GM12878 (cell line): Measurements from ENCODE around the gene ARHGAP1. TPM values are rescaled to one million over a fixed set of nuclear protein-coding genes. Genes with fewer than 3 reads are reported as not detected.

Experiments
- ATAC-seq: fragments of 200-7000 bp; cut with Tn5 transposase; 3 replicates; pipeline ENCODE4 v1.9.1; 2020; ENCODE audit warnings: mild to moderate bottlenecking, moderate library complexity
- BruUV-seq: library from RNA; stranded (reverse); fragments of 400-500 nt; replicated peaks from 2 replicates; lab custom pipeline; 2021; lab: Mats Ljungman, UMichigan
- CTCF ChIA-PET: fragments of 300-600 bp; sonication (Branson Sonifier 250); formaldehyde crosslinking; extraction: SDS; loops from one replicate; lab custom pipeline; 2021; ENCODE audit warnings: inconsistent platforms; lab: Yijun Ruan, JAX
- POLR2A ChIA-PET: fragments of 350-600 bp; formaldehyde crosslinking; extraction: SDS; loops from one replicate; lab custom pipeline; 2021; ENCODE audit warnings: inconsistent platforms; lab: Charles Lee
- RAD21 ChIA-PET: fragments of 300-600 bp; sonication (Branson Sonifier 250); formaldehyde crosslinking; loops from one replicate; lab custom pipeline; 2023; ENCODE audit warnings: antibody characterized with exemption; ENCODE audit not compliant: unreplicated experiment; lab: Charles Lee
- SMC1A ChIA-PET: fragments of 300-600 bp; sonication (Branson Sonifier 250); formaldehyde crosslinking; loops from one replicate; lab custom pipeline; 2023; ENCODE audit not compliant: unreplicated experiment, uncharacterized antibody; lab: Charles Lee
- DNase-seq: peaks from one replicate; pipeline ENCODE4 v3.0.0-alpha.2; 2011; ENCODE audit warnings: low read depth, low spot score
- FAIRE-seq: peaks from 3 replicates; lab custom pipeline; 2011; peaks lifted over from hg19 to GRCh38; lab: Jason Lieb, UNC
- H2AFZ ChIP-seq: 2 replicates; pipeline ENCODE4 v1.6.0; 2011; ENCODE audit warnings: low read depth, low read length, control low read depth; ENCODE audit not compliant: control insufficient read depth
- H3K27ac ChIP-seq: 2 replicates; pipeline ENCODE4 v1.5.1; 2011; ENCODE audit warnings: control low read depth; ENCODE audit not compliant: control insufficient read depth, insufficient read depth
- H3K27me3 ChIP-seq, 2 experiments: replicated peaks in 1 of 2; 2 replicates each; pipeline versions ENCODE4 v1.6.0 to v1.6.1; 2011; ENCODE audit warnings: low read length in 1 of 2; ENCODE audit not compliant: control insufficient read depth in 2 of 2, insufficient read depth in 2 of 2
- H3K36me3 ChIP-seq, 2 experiments: 2 replicates each; pipeline ENCODE4 v1.5.1; 2011; ENCODE audit warnings: low read length in 1 of 2; ENCODE audit not compliant: control insufficient read depth in 2 of 2, insufficient read depth in 2 of 2
- H3K4me1 ChIP-seq: 2 replicates; pipeline ENCODE4 v1.6.1; 2011; ENCODE audit warnings: mild to moderate bottlenecking, low read length, moderate library complexity, mixed read lengths; ENCODE audit not compliant: control insufficient read depth, insufficient read depth
- H3K4me2 ChIP-seq: 2 replicates; pipeline ENCODE4 v1.6.0; 2011; ENCODE audit warnings: control low read depth; ENCODE audit not compliant: control insufficient read depth, insufficient read depth
- H3K4me3 ChIP-seq: fragments of 200-600 bp; sonication (generic); 2 replicates; pipeline ENCODE4 v1.5.1; 2016
- H3K79me2 ChIP-seq: 2 replicates; pipeline ENCODE4 v1.6.0; 2011; ENCODE audit warnings: low read length; ENCODE audit not compliant: control insufficient read depth, insufficient read depth
- H3K9ac ChIP-seq: 2 replicates; pipeline ENCODE4 v1.8.0; 2011; ENCODE audit warnings: low read length, control low read depth, mixed read lengths; ENCODE audit not compliant: control insufficient read depth, insufficient read depth
- H3K9me3 ChIP-seq: replicated peaks from 3 replicates; pipeline ENCODE4 v1.5.1; 2011; ENCODE audit warnings: mild to moderate bottlenecking, low read length; ENCODE audit not compliant: control insufficient read depth, insufficient read depth
- H4K20me1 ChIP-seq: 2 replicates; pipeline ENCODE4 v1.6.0; 2011; ENCODE audit not compliant: control insufficient read depth, insufficient read depth
- BACH1 ChIP-seq: fragments of 450-650 bp; IDR thresholded peaks from 2 replicates; pipeline ENCODE4 v1.6.1; 2017; ENCODE audit warnings: mild to moderate bottlenecking, borderline replicate concordance
- CBX3 ChIP-seq: fragments of 200-600 bp; sonication (generic); IDR thresholded peaks from 2 replicates; pipeline ENCODE4 v1.6.1; 2016; ENCODE audit warnings: low read depth, borderline replicate concordance
- CREB1 ChIP-seq: IDR thresholded peaks from 2 replicates; pipeline ENCODE4 v1.6.1; 2012; ENCODE audit warnings: low read depth, mild to moderate bottlenecking, inconsistent platforms
- DPF2 ChIP-seq: fragments of 450-650 bp; IDR thresholded peaks from 2 replicates; pipeline ENCODE4 v1.6.1; 2017; ENCODE audit warnings: mild to moderate bottlenecking
- ESRRA ChIP-seq: IDR thresholded peaks from 2 replicates; pipeline ENCODE4 v1.6.1; 2012; ENCODE audit warnings: mild to moderate bottlenecking, low read length, improper control_type of control experiment
- MAX ChIP-seq: IDR thresholded peaks from 2 replicates; pipeline ENCODE4 v1.6.1; 2012; ENCODE audit warnings: low read depth, low read length, improper control_type of control experiment
- NBN ChIP-seq: fragments of 450-650 bp; IDR thresholded peaks from 2 replicates; pipeline ENCODE4 v1.6.1; 2016
- NFYB ChIP-seq: IDR thresholded peaks from 2 replicates; pipeline ENCODE4 v1.6.1; 2011; ENCODE audit warnings: low read depth, mild to moderate bottlenecking, low read length, improper control_type of control experiment, moderate library complexity; ENCODE audit not compliant: insufficient read depth
- NRF1 ChIP-seq: conservative IDR thresholded peaks from 2 replicates; pipeline ENCODE4 v1.6.1; 2011; ENCODE audit warnings: mild to moderate bottlenecking, low read depth, low read length, improper control_type of control experiment
- POLR2A ChIP-seq: IDR thresholded peaks from 2 replicates; pipeline ENCODE4 v1.6.1; 2011; ENCODE audit warnings: low read depth, mild to moderate bottlenecking, low read length
- SMAD1 ChIP-seq: fragments of 450-650 bp; IDR thresholded peaks from 2 replicates; pipeline ENCODE4 v1.6.1; 2018; ENCODE audit warnings: mild to moderate bottlenecking, low read depth; ENCODE audit not compliant: partially characterized antibody
- SPI1 ChIP-seq: IDR thresholded peaks from 2 replicates; pipeline ENCODE4 v1.6.1; 2011; ENCODE audit warnings: low read depth, mild to moderate bottlenecking, low read length, moderate library complexity, borderline replicate concordance; ENCODE audit not compliant: insufficient read depth
- SREBF2 ChIP-seq: IDR thresholded peaks from 2 replicates; pipeline ENCODE4 v1.6.1; 2012; ENCODE audit warnings: mild to moderate bottlenecking, low read length
- STAT1 ChIP-seq: fragments of 450-650 bp; conservative IDR thresholded peaks from 2 replicates; pipeline ENCODE4 v1.6.1; 2014; ENCODE audit warnings: antibody characterized with exemption, mild to moderate bottlenecking
- SUZ12 ChIP-seq: fragments of 200-600 bp; sonication (generic); IDR thresholded peaks from one replicate; pipeline ENCODE4 v1.6.1; 2018; ENCODE audit warnings: antibody characterized with exemption, mild to moderate bottlenecking; ENCODE audit not compliant: unreplicated experiment
- ZBED1 ChIP-seq: IDR thresholded peaks from 2 replicates; pipeline ENCODE4 v1.6.1; 2016; ENCODE audit warnings: borderline replicate concordance
- ZSCAN29 ChIP-seq: fragments of 450-650 bp; IDR thresholded peaks from 2 replicates; pipeline ENCODE4 v1.6.1; 2017; ENCODE audit warnings: mild to moderate bottlenecking, moderate library complexity
- WGBS: methylation state at CpG from one replicate; pipeline ENCODE4 v1.1.6; 2016; ENCODE audit warnings: low lambda C conversion rate; ENCODE audit not compliant: insufficient replicate concordance, insufficient coverage; ENCODE audit errors: missing lambda C conversion rate; 5-methylcytosine and 5-hydroxymethylcytosine counted together
- in situ Hi-C: fragments of 300-500 bp; cut with MboI; formaldehyde crosslinking; loops from 9 replicates; pipeline ENCODE4 v1.14.3; 2018; ENCODE audit warnings: mixed read lengths
- intact Hi-C: fragments of 100-400 bp; cut with micrococcal nuclease; formaldehyde crosslinking; loops from one replicate; pipeline ENCODE4 v1.14.2; 2022; ENCODE audit not compliant: unreplicated experiment
- polyA plus RNA-seq, 11 experiments: library from polyadenylated mRNA; depleted of rRNA in 4 of 11; unstranded in 6 of 11; stranded (reverse) in 5 of 11; fragments of >200 nt; fragmentation: Nextera tagmentation in 4 of 11; fragmentation: Illumina TruSeq in 1 of 11; extraction: Ambion mirVana in 4 of 11; extraction: Trizol in 1 of 11; gene quantifications; 1 replicate in 1 of 11; 2 replicates in 10 of 11; pipeline versions ENCODE4 v1.2.1 to v1.2.3, GENCODE V29; 2011 to 2016; ENCODE audit warnings: inconsistent platforms in 2 of 11, missing spikeins in 2 of 11, low read depth in 1 of 11
- total RNA-seq, 4 experiments: library from RNA; depleted of rRNA in 3 of 4; stranded (reverse); fragments of >200 nt in 3 of 4; fragmentation: Illumina TruSeq in 1 of 4; extraction: Trizol in 1 of 4; gene quantifications; 2 replicates each; pipeline versions ENCODE4 v1.2.1 to v1.2.3, GENCODE V29; 2013 to 2021
- TF ChIP-seq, protein P1 (sequence below): fragments of 450-650 bp; formaldehyde crosslinking; IDR thresholded peaks from 2 replicates; pipeline ENCODE4 v1.5.0; 2022; ENCODE audit warnings: mild to moderate bottlenecking, missing genetic modification characterization
- TF ChIP-seq, protein P2 (sequence below): fragments of 450-650 bp; IDR thresholded peaks from 2 replicates; pipeline ENCODE4 v1.6.1; 2017; ENCODE audit warnings: borderline replicate concordance

Gene ARHGAP1
- total and polyA plus RNA-seq, 10 of the 15 experiments (the other 5 are each of a cell fraction or from before 2014, with no cell fraction given), result 4.3 to 45.5 (median 23.2) TPM

- H3K27ac ChIP-seq, result no peak overlapping the region
- H3K4me3 ChIP-seq, result no peak overlapping the region
- RAD21 ChIA-PET, result no interaction called here
- no peaks in the 10 kb centered on the region for H3K27me3 ChIP-seq
- in situ Hi-C loops (no loop called here), intact Hi-C loops (no loop called here)
- H2AFZ ChIP-seq, result no peak overlapping the region
- FAIRE-seq (no peak), ATAC-seq (no peak), DNase-seq (no peak)
- no peak for TF ChIP-seq ZBED1
- no peak for TF ChIP-seq POLR2A
- TF ChIP-seq NFYB, result no peak
- TF ChIP-seq, protein P1, sequence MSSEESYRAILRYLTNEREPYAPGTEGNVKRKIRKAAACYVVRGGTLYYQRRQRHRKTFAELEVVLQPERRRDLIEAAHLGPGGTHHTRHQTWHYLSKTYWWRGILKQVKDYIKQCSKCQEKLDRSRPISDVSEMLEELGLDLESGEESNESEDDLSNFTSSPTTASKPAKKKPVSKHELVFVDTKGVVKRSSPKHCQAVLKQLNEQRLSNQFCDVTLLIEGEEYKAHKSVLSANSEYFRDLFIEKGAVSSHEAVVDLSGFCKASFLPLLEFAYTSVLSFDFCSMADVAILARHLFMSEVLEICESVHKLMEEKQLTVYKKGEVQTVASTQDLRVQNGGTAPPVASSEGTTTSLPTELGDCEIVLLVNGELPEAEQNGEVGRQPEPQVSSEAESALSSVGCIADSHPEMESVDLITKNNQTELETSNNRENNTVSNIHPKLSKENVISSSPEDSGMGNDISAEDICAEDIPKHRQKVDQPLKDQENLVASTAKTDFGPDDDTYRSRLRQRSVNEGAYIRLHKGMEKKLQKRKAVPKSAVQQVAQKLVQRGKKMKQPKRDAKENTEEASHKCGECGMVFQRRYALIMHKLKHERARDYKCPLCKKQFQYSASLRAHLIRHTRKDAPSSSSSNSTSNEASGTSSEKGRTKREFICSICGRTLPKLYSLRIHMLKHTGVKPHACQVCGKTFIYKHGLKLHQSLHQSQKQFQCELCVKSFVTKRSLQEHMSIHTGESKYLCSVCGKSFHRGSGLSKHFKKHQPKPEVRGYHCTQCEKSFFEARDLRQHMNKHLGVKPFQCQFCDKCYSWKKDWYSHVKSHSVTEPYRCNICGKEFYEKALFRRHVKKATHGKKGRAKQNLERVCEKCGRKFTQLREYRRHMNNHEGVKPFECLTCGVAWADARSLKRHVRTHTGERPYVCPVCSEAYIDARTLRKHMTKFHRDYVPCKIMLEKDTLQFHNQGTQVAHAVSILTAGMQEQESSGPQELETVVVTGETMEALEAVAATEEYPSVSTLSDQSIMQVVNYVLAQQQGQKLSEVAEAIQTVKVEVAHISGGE (CRISPR knock-in tag), result no peak
- TF ChIP-seq SREBF2, result no peak
- TF ChIP-seq BACH1, result no peak
- no peak for TF ChIP-seq NBN
- no peak for TF ChIP-seq SUZ12
- TF ChIP-seq DPF2, result no peak
- no peak for TF ChIP-seq ESRRA
- TF ChIP-seq, protein P2, sequence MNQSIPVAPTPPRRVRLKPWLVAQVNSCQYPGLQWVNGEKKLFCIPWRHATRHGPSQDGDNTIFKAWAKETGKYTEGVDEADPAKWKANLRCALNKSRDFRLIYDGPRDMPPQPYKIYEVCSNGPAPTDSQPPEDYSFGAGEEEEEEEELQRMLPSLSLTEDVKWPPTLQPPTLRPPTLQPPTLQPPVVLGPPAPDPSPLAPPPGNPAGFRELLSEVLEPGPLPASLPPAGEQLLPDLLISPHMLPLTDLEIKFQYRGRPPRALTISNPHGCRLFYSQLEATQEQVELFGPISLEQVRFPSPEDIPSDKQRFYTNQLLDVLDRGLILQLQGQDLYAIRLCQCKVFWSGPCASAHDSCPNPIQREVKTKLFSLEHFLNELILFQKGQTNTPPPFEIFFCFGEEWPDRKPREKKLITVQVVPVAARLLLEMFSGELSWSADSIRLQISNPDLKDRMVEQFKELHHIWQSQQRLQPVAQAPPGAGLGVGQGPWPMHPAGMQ, result no peak
- TF ChIP-seq STAT1, result no peak
- no peak for TF ChIP-seq CBX3
- TF ChIP-seq SPI1, result no peak
- TF ChIP-seq CREB1, result no peak
- TF ChIP-seq ZSCAN29, result no peak
- no peak for TF ChIP-seq MAX
- TF ChIP-seq NRF1, result no peak
- TF ChIP-seq SMAD1, result no peak
- no peaks in the 10 kb centered on the region for H3K4me1 ChIP-seq
- no peaks in the 10 kb centered on the region for H3K9me3 ChIP-seq
- no peaks in the 10 kb centered on the region for H4K20me1 ChIP-seq
- CTCF ChIA-PET, result interaction anchor here (0.8 kb wide), 1 partner anchor 10 kb away, joined by 3 read pairs; no protein-coding TSS in a partner anchor
- SMC1A ChIA-PET, result interaction anchor here (1.0 kb wide), 1 partner anchor 14 kb away, joined by 3 read pairs; no protein-coding TSS in a partner anchor
- H3K9ac ChIP-seq, result no peak overlapping the region
- BruUV-seq, result no TSS peak
- H3K79me2 ChIP-seq, result no peaks in the 10 kb centered on the region
- H3K4me2 ChIP-seq, result no peak overlapping the region
- POLR2A ChIA-PET, result interaction anchor here (0.7 kb wide), 1 partner anchor 17 kb away, joined by 4 read pairs; no protein-coding TSS in a partner anchor
- 91% methylated on average over 1 of the region's 1 CpG for WGBS
- H3K36me3 ChIP-seq, result peaks cover 5 to 26% of the 10 kb centered on the region in 2 experiments
Measured at GRCh38 chr11:46659908-46660307, 40.5 kb downstream of the ARHGAP1 start.
